Measurements from ENCODE around the gene THPO.

DNA sequence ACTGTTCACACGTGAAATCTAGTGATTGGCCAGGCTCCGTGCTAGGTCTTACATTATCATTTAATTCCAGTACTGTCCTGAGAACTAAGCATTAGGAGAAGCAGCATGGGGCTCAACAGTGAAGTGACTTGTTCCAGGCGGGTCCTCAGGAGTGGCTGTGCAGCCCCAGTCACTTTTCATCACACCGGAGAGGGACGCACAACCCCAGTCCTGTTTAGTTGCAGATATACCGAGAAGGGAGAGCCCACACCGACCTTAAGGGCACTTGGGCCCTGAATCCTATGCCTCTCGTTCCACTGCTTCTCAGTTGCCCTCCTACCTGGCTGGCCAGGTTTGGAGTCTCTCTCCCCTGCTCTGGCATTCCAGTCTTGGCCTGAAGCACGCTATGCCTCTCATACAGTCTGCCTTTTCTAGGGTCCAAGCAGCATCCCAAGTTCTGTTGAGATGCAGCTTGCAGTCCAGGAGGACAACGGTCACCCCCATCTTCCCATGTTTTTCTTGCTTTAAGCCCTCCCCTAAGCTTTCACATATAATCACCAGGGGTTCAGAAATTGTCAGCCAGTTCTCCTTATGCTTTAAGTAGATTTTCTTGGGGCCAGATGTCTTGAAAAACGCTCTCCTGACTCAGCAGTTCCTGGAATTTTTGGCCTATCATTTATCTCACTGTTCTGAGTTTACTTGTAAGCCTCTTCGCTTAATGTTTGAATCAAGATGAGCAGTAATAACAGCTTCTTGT, 30.5 kb downstream of the THPO start:
- TF ChIP-seq, protein P1, sequence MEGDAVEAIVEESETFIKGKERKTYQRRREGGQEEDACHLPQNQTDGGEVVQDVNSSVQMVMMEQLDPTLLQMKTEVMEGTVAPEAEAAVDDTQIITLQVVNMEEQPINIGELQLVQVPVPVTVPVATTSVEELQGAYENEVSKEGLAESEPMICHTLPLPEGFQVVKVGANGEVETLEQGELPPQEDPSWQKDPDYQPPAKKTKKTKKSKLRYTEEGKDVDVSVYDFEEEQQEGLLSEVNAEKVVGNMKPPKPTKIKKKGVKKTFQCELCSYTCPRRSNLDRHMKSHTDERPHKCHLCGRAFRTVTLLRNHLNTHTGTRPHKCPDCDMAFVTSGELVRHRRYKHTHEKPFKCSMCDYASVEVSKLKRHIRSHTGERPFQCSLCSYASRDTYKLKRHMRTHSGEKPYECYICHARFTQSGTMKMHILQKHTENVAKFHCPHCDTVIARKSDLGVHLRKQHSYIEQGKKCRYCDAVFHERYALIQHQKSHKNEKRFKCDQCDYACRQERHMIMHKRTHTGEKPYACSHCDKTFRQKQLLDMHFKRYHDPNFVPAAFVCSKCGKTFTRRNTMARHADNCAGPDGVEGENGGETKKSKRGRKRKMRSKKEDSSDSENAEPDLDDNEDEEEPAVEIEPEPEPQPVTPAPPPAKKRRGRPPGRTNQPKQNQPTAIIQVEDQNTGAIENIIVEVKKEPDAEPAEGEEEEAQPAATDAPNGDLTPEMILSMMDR (IDR thresholded peaks at IDR 0.05; ENCODE audit: insufficient read depth, low read length, poor library complexity, severe bottlenecking), result no peak
- no peak for TF ChIP-seq EZH2phosphoT487 (conservative IDR thresholded peaks at IDR 0.05; ENCODE audit: low read length)

Measured in SU-DHL-6 (cell line).